Hepatocyte (in vitro differentiated cells): Measurements from ENCODE around the gene MINAR2.

Source experiments
- CTCF ChIP-seq: fragments of 200-600 bp; sonication (generic); IDR thresholded peaks from 2 replicates; pipeline ENCODE4 v1.5.1; 2016; ENCODE audit warnings: antibody characterized with exemption, mild to moderate bottlenecking; ENCODE audit not compliant: poor library complexity
- EZH2 ChIP-seq: fragments of 200-600 bp; sonication (generic); IDR thresholded peaks from 2 replicates; pipeline ENCODE4 v1.6.1; 2016; ENCODE audit warnings: antibody characterized with exemption, mild to moderate bottlenecking, borderline replicate concordance
- EZH2phosphoT487 ChIP-seq: fragments of 200-600 bp; sonication (generic); IDR thresholded peaks from one replicate; pipeline ENCODE4 v1.6.1; 2018; ENCODE audit warnings: antibody characterized with exemption, mild to moderate bottlenecking, low read depth, moderate library complexity; ENCODE audit not compliant: unreplicated experiment, severe bottlenecking

- TF ChIP-seq CTCF (no peak), EZH2 (no peak), EZH2phosphoT487 (no peak)
These were observed 29.3 kb upstream of the MINAR2 start for GRCh38 chr5:129718471-129719090.
